Neural cell (in vitro differentiated cells): ENCODE measurements around the gene SAMD4B. TPM values are rescaled to one million over a fixed set of nuclear protein-coding genes. Genes with fewer than 3 reads are reported as not detected.

Source experiments
- H2AFZ ChIP-seq: fragments of 200-600, 300-800 bp; sonication (generic), shearing (Covaris generic); 2 replicates; pipeline ENCODE4 v1.6.0; 2014; ENCODE audit warnings: low read depth, mild to moderate bottlenecking, antibody characterized with exemption, low read length, moderate library complexity
- H3F3A ChIP-seq: fragments of 200-600 bp; shearing (Covaris generic); 2 replicates; pipeline ENCODE4 v1.6.1; 2016; ENCODE audit warnings: mild to moderate bottlenecking, moderate library complexity, mixed read lengths, antibody characterized with exemption, low read length; ENCODE audit not compliant: insufficient read depth, poor library complexity, severe bottlenecking
- H3K27ac ChIP-seq: fragments of 200-600, 300-800 bp; sonication (generic), shearing (Covaris generic); 2 replicates; pipeline ENCODE4 v1.5.1; 2014; ENCODE audit warnings: mild to moderate bottlenecking, low read length, moderate library complexity
- H3K27me3 ChIP-seq: fragments of 300-800, 200-600 bp; sonication (generic), shearing (Covaris generic); 2 replicates; pipeline ENCODE4 v1.6.0; 2014; ENCODE audit warnings: mild to moderate bottlenecking, low read depth, low read length, moderate library complexity; ENCODE audit not compliant: insufficient read depth
- H3K36me3 ChIP-seq: fragments of 300-800, 200-600 bp; sonication (generic), shearing (Covaris generic); 2 replicates; pipeline ENCODE4 v1.5.1; 2014; ENCODE audit warnings: mild to moderate bottlenecking, antibody characterized with exemption, low read length, moderate library complexity; ENCODE audit not compliant: insufficient read depth
- H3K4me2 ChIP-seq: fragments of 300-800, 200-600 bp; sonication (generic), shearing (Covaris generic); 2 replicates; pipeline ENCODE4 v1.6.0; 2014; ENCODE audit warnings: mild to moderate bottlenecking, low read length
- H3K4me3 ChIP-seq: fragments of 300-800, 200-600 bp; sonication (generic), shearing (Covaris generic); 2 replicates; pipeline ENCODE4 v1.5.1; 2014; ENCODE audit warnings: mild to moderate bottlenecking, low read length, moderate library complexity
- H3K79me2 ChIP-seq: fragments of 200-600 bp; shearing (Covaris generic); replicated peaks from 2 replicates; pipeline ENCODE4 v1.6.0; 2014; ENCODE audit warnings: mild to moderate bottlenecking, low read length, moderate library complexity; ENCODE audit not compliant: insufficient read depth
- H3K9ac ChIP-seq: fragments of 300-800, 200-600 bp; sonication (generic), shearing (Covaris generic); 2 replicates; pipeline ENCODE4 v1.6.1; 2016; ENCODE audit warnings: mild to moderate bottlenecking, low read length, mixed read lengths
- H3K9me2 ChIP-seq: fragments of 200-600 bp; shearing (Covaris generic); 2 replicates; pipeline ENCODE4 v1.6.1; 2016; ENCODE audit warnings: mild to moderate bottlenecking, low read length, mixed read lengths; ENCODE audit not compliant: insufficient read depth
- H3K9me3 ChIP-seq: fragments of 200-600, 300-800 bp; sonication (generic), shearing (Covaris generic); 2 replicates; pipeline ENCODE4 v1.6.1; 2016; ENCODE audit warnings: mild to moderate bottlenecking, mixed run types, low read length, moderate library complexity, mixed read lengths
- H4K20me1 ChIP-seq: fragments of 200-600 bp; shearing (Covaris generic); 2 replicates; pipeline ENCODE4 v1.6.1; 2016; ENCODE audit warnings: mild to moderate bottlenecking, mixed run types; ENCODE audit not compliant: insufficient read depth
- EP300 ChIP-seq: fragments of 450-650 bp; conservative IDR thresholded peaks from 2 replicates; pipeline ENCODE4 v1.6.1; 2014; ENCODE audit warnings: antibody characterized with exemption, mild to moderate bottlenecking, moderate library complexity; ENCODE audit not compliant: poor library complexity, severe bottlenecking
- EZH2 ChIP-seq: fragments of 200-600, 300-800 bp; shearing (Covaris generic), sonication (generic); IDR thresholded peaks from 2 replicates; pipeline ENCODE4 v1.6.1; 2014; ENCODE audit warnings: antibody characterized with exemption, low read length, borderline replicate concordance, mild to moderate bottlenecking; ENCODE audit not compliant: insufficient read depth, poor library complexity, severe bottlenecking
- MXI1 ChIP-seq: fragments of 450-650 bp; conservative IDR thresholded peaks from 2 replicates; pipeline ENCODE4 v1.6.1; 2014; ENCODE audit warnings: antibody characterized with exemption, mild to moderate bottlenecking; ENCODE audit not compliant: poor library complexity, severe bottlenecking
- POLR2AphosphoS5 ChIP-seq: IDR thresholded peaks from 2 replicates; pipeline ENCODE4 v1.6.1; 2012
- RAD21 ChIP-seq: fragments of 450-650 bp; conservative IDR thresholded peaks from 2 replicates; pipeline ENCODE4 v1.6.1; 2014; ENCODE audit warnings: antibody characterized with exemption, mild to moderate bottlenecking, moderate library complexity
- REST ChIP-seq: IDR thresholded peaks from 2 replicates; pipeline ENCODE4 v1.6.1; 2012; ENCODE audit warnings: borderline replicate concordance
- SMC3 ChIP-seq: fragments of 450-650 bp; conservative IDR thresholded peaks from 2 replicates; pipeline ENCODE4 v1.6.1; 2014; ENCODE audit warnings: antibody characterized with exemption, mild to moderate bottlenecking, moderate library complexity; ENCODE audit not compliant: poor library complexity
- TAF1 ChIP-seq: IDR thresholded peaks from 2 replicates; pipeline ENCODE4 v1.6.1; 2012; ENCODE audit warnings: low read depth
- polyA plus RNA-seq: library from polyadenylated mRNA; depleted of rRNA; stranded (reverse); fragments of >200 nt; gene quantifications from 2 replicates; pipeline ENCODE4 v1.2.3, GENCODE V29; 2014

Gene SAMD4B
- polyA plus RNA-seq, 1 donor from 2014 or later, result 19.3 TPM

GRCh38 chr19:39301562-39301961 lies 40.7 kb upstream of the SAMD4B start:
- Histone ChIP-seq H3K9me2 (no peaks in the 10 kb centered on the region), H2AFZ (no peak overlapping the region), H3K27me3 (peaks cover 12% of the 10 kb centered on the region), H3K9ac (no peak overlapping the region), H3K4me3 (no peak overlapping the region), H3K27ac (no peak overlapping the region), H3K4me2 (no peak overlapping the region), H3K9me3 (no peaks in the 10 kb centered on the region), H3K79me2 (no peaks in the 10 kb centered on the region), H3F3A (no peaks in the 10 kb centered on the region), H4K20me1 (no peaks in the 10 kb centered on the region), H3K36me3 (no peaks in the 10 kb centered on the region)
- TF ChIP-seq EP300 (no peak), REST (no peak), SMC3 (no peak), TAF1 (no peak), RAD21 (no peak), EZH2 (no peak), MXI1 (no peak)

GRCh38 chr19:39303373-39304184 lies 38.6 kb upstream of the SAMD4B start:
- H2AFZ ChIP-seq, result no peak overlapping the region

More at GRCh38 chr19:39303373-39304184, 38.6 kb upstream of the SAMD4B start:
- TF ChIP-seq POLR2AphosphoS5 (no peak), SMC3 (no peak), MXI1 (no peak), EZH2 (no peak), EP300 (no peak), REST (no peak), TAF1 (no peak)
- no peaks in the 10 kb centered on the region for H3K79me2 ChIP-seq
- no peaks in the 10 kb centered on the region for H3K9me3 ChIP-seq
- no peaks in the 10 kb centered on the region for H3K36me3 ChIP-seq
- H3K9me2 ChIP-seq, result no peaks in the 10 kb centered on the region
- no peak overlapping the region for H3K4me3 ChIP-seq
- H3F3A ChIP-seq, result no peaks in the 10 kb centered on the region
- H3K27me3 ChIP-seq, result peaks cover 32% of the 10 kb centered on the region
- no peak overlapping the region for H3K4me2 ChIP-seq
- H3K27ac ChIP-seq, result no peak overlapping the region
- no peaks in the 10 kb centered on the region for H4K20me1 ChIP-seq
- H3K9ac ChIP-seq, result no peak overlapping the region
